Lower leg skin (tissue), 4 donors: ENCODE data around the gene DDX47. TPM values are rescaled to one million over a fixed set of nuclear protein-coding genes. Genes with fewer than 3 reads are reported as not detected.

Source experiments
- DNase-seq, 2 donors: peaks; one replicate each; pipeline ENCODE4 v3.0.0-alpha.2; 2019; ENCODE audit warnings: low spot score in 2 of 2
- H3K4me3 ChIP-seq: fragments of 200-600 bp; sonication (generic); 2 replicates; pipeline ENCODE4 v1.5.1; 2017; ENCODE audit warnings: mild to moderate bottlenecking, low read depth; ENCODE audit not compliant: poor library complexity, severe bottlenecking
- POLR2A ChIP-seq, 2 donors: fragments of 450-650 bp; IDR thresholded peaks; one replicate each; pipeline ENCODE4 v1.6.1; 2016 to 2017; ENCODE audit warnings: antibody characterized with exemption in 2 of 2, mild to moderate bottlenecking in 1 of 2, moderate library complexity in 1 of 2
- WGBS, 2 donors: methylation state at CpG; one replicate each; pipeline ENCODE4 v1.1.5; 2018; 5-methylcytosine and 5-hydroxymethylcytosine counted together
- intact Hi-C: fragments of 100-400 bp; cut with DNase I; formaldehyde crosslinking; loops from one replicate; pipeline ENCODE4 v1.15.0; 2023; ENCODE audit warnings: low total_unique reads
- total RNA-seq, 4 donors: library from RNA; depleted of rRNA; stranded (reverse); fragments of >200 nt; gene quantifications; one replicate each; pipeline ENCODE4 v1.1.0, GENCODE V29; 2016
- TF ChIP-seq, protein P1 (sequence below), 3 donors: fragments of 450-650 bp; IDR thresholded peaks; one replicate each; pipeline ENCODE4 v1.5.1; 2016; ENCODE audit warnings: antibody characterized with exemption in 3 of 3, mild to moderate bottlenecking in 3 of 3, moderate library complexity in 2 of 3

The DDX47 gene
- 10 to 100 TPM; 38.7 to 59.8 (median 55.4) TPM for total RNA-seq

DNA sequence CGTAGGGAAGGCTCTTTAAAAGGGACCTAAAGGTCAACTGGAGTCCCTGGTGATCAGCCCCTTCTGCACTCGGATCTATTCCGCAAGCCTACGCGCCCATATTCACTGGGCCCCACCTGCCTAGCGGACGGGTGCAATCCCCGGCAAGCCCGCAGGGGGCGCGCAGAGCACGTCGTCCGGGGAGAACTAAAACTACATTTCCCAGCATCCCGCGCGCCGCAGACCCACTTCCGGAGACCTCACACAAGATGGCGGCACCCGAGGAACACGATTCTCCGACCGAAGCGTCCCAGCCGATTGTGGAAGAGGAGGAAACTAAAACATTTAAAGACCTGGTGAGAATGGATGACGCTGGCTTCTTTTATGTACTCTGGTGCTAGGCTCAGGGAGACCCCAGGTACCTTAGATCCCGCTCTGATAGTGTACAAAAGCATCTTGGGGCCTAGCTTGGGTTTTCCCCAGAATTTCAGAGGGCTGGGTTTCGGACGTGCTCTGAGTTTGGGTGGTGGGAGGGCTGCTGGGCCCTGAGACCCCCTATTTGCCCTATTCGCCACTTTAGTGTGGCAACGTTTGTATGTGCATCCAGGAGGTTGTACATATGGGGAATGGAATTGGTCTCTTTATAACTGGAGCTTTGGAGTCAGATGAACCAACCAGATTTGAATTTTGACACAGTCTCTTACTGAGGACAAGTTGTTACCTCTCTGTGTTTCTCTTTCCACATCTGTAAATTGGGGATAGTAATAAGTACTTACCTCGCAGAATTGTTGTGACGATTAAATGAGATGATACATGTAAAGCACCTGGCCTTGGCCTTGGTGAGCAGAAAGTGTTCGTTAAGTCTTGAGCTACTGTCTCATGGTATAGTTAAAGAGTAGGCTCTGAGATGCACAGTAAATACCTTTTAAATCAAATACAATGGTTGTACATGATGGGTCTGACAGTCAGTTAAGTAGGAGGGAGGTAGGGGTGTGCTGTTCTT, at the start of gene DDX47:
Gene DDX47, plus strand, starts transcription at position 227 of the 982 bp plus-strand sequence. Its CDS starts 22 bp downstream, at position 249.
- H3K4me3 ChIP-seq, result peak within 1 kb of the TSS; percentile 87
- 2 to 3% methylated on average over 31 to 35 of the region's 35 CpGs for WGBS, 2 donors
- intact Hi-C loops, result no loop called here
- TF ChIP-seq POLR2A (IDR thresholded peaks at IDR 0.05), result no peak
- TF ChIP-seq, protein P1, sequence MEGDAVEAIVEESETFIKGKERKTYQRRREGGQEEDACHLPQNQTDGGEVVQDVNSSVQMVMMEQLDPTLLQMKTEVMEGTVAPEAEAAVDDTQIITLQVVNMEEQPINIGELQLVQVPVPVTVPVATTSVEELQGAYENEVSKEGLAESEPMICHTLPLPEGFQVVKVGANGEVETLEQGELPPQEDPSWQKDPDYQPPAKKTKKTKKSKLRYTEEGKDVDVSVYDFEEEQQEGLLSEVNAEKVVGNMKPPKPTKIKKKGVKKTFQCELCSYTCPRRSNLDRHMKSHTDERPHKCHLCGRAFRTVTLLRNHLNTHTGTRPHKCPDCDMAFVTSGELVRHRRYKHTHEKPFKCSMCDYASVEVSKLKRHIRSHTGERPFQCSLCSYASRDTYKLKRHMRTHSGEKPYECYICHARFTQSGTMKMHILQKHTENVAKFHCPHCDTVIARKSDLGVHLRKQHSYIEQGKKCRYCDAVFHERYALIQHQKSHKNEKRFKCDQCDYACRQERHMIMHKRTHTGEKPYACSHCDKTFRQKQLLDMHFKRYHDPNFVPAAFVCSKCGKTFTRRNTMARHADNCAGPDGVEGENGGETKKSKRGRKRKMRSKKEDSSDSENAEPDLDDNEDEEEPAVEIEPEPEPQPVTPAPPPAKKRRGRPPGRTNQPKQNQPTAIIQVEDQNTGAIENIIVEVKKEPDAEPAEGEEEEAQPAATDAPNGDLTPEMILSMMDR (IDR thresholded peaks at IDR 0.05), result peak in 1 of 3 donors; percentile 96
- peak; percentile 97 to 99 for DNase-seq

DNA sequence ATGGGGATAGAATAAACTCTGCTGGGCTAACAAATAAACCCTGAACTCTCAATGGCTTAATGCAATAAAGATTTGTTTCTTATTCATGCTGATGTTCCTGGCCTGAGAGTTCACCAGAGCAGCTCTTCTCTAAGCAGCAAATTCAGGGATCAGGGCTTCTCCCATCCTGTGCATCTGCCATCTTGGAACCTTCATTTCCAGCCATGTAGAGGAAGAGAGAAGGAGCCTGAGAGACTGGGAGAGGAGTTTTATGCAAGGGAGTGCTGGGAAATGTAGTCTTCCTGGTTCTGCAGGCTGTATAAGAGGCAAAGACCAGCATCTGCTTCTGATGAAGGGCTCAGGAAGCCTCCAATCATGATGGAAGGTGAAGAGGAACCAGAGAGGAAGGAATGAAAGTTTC, 48.3 kb upstream of the DDX47 start:
- intact Hi-C loops, result no loop called here

DNA sequence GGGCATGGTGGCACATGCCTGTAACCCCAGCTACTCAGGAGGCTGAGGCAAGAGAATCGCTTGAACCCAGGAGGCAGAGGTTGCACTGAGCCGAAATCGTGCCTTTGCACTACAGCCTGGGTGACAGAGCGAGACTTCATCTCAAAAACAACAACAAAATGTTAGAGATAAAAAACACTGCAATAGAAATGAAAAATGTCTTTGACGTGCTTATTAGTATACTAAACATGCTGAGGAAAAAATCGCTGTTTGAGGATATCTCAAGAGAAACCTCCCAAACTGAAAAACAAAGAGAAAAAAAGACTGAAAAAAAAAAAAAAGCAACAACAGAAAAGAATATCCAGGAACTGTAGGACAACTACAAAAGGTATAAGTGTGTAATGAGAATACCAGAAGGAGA, 42.9 kb upstream of the DDX47 start:
- DNase-seq, result no peak
- TF ChIP-seq, protein P1 (IDR thresholded peaks at IDR 0.05), result no peak
- TF ChIP-seq POLR2A (IDR thresholded peaks at IDR 0.05), result no peak
- intact Hi-C loops, result no loop called here
- 96 to 98% methylated on average over 6 of the region's 6 CpGs for WGBS, 2 donors
- H3K4me3 ChIP-seq, result no peak overlapping the region

More for the DNA sequence above, 48.3 kb upstream of the DDX47 start:
- TF ChIP-seq, protein P1 (IDR thresholded peaks at IDR 0.05), result no peak
- no peak overlapping the region for H3K4me3 ChIP-seq
- no peak for DNase-seq

DNA sequence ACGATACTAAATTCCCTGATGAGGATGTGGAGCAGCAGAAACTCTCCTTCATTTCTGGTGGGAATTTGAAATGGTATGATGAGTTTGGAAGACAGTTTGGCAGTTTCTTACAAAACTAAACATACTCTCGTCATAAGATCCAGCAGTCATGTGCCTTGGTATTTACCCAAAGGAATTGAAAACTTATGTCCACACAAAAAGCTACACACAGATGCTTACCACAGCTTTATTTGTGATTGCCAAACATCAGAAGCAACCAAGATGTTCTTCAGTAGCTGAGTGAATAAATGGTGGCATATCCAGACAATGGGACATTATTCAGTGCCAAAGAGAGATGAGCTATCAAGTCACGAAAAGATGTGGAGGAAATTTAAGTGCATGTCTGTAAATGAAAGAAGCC, 38.4 kb upstream of the DDX47 start:
- TF ChIP-seq, protein P1 (IDR thresholded peaks at IDR 0.05), result no peak
- TF ChIP-seq POLR2A (IDR thresholded peaks at IDR 0.05), result no peak
- H3K4me3 ChIP-seq, result no peak overlapping the region
- intact Hi-C loops, result no loop called here
- WGBS, 2 donors, result 46 to 70% methylated on average over 3 of the region's 3 CpGs
- DNase-seq, result no peak

DNA sequence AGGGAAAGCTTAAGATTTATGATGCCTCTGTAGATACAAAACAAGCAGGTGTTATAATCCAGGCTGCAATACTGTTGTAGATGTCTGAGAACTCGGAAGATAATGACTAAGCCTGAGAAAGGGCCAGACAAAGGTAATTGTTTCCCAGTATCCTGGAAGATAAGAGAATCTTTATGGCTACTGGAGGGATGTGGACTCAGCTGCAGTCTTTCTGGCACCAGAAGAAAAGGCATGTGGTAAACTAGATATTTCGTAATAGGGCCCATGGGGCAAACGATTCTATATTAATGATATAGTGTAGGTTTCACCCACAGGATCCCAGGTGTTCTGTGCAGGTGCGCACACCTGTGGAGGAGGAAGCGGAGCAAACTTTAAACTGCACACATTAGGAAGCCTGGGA, 36.9 kb upstream of the DDX47 start:
- intact Hi-C loops, result no loop called here
- WGBS, 2 donors, result 44 to 49% methylated on average over 5 of the region's 5 CpGs
- DNase-seq, result no peak
- no peak for TF ChIP-seq POLR2A (IDR thresholded peaks at IDR 0.05)
- TF ChIP-seq, protein P1 (IDR thresholded peaks at IDR 0.05), result no peak
- H3K4me3 ChIP-seq, result no peak overlapping the region
